HG03342 (cell line): ENCODE results near the gene PRDX2.

Experiments used
- ATAC-seq: cut with Tn5 transposase; IDR thresholded peaks from one replicate; pipeline ENCODE4 v1.9.1; 2021; ENCODE audit warnings: mild to moderate bottlenecking, moderate library complexity; ENCODE audit not compliant: unreplicated experiment

Gene PRDX2

GRCh38 chr19:12792853-12793289 is 8.7 kb downstream of the PRDX2 start:
- ATAC-seq, result no peak

- ATAC-seq, result no peak
Observed at GRCh38 chr19:12792051-12792852, 9.3 kb downstream of the PRDX2 start.

GRCh38 chr19:12791345-12792050 is 10.1 kb downstream of the PRDX2 start, which contains the start of gene JUNB:
JUNB (plus strand) TSS chr19:12791486; CDS start chr19:12791772, 286 bp downstream.
- peak; percentile 25 for ATAC-seq

- ATAC-seq, result no peak
Observed at GRCh38 chr19:12790628-12791344, 10.8 kb downstream of the PRDX2 start.

GRCh38 chr19:12789904-12790619 is 11.5 kb downstream of the PRDX2 start:
- ATAC-seq, result peak; percentile 35

DNA sequence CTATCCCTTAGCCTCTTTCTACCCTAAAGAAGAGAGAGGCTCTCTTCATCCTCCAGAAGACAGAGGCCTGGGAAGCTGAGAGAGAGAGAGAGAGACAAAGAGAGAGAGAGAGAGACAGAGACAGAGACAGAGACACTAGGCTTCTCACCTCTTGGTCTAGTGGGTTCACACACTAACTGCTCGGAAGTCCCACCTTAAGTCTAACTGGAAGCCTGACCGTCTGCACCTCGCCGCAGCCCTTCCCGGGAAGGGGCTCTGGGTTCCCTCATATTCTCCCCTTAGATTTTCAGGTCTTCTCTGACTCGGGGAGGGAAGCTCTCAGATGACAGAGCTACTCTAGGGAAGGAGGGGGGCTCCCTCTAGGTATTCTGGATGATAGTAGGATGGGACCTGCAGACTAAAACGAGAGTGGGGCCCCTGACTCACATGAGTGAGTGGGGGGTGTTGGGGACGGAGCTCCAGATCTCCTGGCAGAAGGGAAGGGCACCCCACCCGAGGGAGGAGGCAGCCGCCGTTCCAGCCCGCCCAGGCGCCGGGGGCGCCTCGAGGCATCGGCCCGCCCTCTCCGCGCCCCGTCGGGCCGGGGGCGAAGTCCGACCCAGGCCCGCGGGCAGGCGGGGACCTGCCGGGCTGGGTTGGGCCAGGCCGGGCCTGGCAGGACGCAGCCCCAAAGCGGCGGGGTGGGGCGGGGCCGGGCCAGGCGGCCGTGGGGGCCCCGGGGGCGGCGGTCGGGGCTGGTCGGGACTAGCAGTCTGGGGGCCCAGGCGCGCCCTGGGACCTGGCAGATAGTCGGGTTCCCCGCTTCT is 12.3 kb downstream of the PRDX2 start:
- no peak for ATAC-seq

DNA sequence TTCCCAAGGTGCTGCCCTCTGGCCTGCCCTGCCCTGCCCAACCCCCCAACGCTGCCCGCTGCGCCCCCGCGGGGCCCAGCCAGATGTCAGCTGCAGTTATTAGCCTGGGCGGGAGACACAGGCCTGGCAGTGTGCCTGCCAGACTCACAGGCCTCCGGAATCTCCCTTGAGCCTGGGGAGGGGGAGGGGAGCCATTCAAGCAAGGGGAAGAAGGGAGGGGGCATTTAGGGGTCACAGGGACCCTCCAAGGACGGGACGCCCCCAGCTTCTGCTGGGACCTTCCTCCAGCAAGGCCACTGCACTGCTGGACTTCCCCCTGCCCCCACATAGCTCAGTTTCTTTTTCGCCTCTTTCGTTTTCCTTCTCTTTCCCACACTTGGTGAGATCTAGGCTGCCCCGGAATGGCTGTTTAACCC is 12.9 kb downstream of the PRDX2 start:
- ATAC-seq, result no peak

DNA sequence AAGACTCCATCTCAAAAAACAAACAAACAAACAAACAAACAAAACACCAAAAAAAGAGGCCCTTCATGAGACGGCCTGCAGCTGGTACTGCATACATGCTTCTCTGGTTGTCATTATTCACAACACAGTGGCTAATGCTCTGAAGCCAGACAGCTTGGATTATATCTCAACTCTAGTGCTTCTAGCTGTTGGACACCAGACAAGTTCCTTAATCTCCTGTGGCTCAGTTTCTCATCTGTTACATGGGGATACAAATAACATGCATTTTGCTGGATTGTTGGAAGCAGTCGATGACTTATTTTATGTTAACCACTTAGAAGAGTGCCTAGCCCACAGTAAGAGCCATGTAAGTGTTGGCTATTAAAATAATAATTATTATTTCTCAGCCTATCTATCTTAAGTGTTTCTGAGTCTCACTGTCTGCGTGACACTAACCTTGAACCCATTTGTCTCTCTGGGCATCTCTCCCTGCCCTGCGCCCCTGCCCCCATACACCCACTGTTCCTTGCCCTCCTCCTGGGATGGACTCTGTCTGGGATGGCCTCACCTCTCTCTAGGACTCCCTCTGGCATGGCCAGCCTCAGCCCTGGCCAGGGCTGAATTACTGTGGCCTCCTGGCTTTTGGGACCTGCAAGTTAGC is 13.4 kb downstream of the PRDX2 start:
- ATAC-seq, result no peak

- ATAC-seq, result no peak
Observed at GRCh38 chr19:12787458-12787857, 14.1 kb downstream of the PRDX2 start.

DNA sequence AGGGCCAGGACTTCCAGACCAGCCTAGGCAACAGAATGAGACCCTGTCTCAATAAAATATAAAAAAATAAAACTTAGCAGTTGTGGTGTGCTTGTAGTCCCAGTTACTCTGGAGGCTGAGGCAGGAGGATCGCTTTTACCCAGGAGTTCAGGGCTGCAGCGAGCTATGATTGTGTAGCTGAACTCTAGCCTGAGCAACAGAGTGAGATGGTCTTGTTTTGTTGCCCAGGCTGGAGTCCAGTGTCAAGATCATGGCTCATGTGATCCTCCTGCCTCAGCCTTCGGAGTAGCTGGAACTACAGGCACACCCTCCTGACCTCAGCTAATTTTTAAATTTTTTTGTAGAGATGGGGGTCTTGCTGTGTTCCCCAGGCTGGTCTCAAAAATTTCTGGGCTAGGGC is 14.6 kb downstream of the PRDX2 start:
- ATAC-seq, result no peak

GRCh38 chr19:12786141-12786870 is 15.3 kb downstream of the PRDX2 start:
- no peak for ATAC-seq

DNA sequence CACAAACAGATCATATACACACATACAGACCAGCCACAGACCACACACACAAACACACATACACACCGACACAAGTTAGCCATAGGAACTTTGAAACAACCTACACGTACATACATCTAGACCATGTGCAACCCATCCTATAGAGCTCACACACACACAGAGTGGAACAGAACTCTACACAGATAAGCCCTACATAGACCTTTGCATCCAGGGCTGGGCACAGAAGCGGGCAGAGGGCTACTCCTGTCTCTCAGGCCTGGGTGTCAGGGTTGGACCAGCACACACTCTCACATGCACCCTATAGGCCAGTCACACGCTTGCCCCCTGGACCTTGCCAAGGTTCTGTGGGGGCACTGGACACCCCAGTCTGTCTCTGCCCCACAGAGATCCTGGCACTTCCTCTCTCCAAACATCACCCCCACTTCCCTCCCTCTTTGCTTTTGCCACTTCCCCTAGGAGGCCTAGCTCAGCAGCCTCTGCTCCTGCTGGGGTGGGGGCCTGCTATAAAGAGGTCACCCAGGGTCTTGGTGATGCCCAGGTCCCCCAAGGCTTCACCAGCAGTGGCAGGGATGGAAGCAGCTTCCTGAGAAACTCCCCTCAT is 16.1 kb downstream of the PRDX2 start:
- ATAC-seq, result no peak

DNA sequence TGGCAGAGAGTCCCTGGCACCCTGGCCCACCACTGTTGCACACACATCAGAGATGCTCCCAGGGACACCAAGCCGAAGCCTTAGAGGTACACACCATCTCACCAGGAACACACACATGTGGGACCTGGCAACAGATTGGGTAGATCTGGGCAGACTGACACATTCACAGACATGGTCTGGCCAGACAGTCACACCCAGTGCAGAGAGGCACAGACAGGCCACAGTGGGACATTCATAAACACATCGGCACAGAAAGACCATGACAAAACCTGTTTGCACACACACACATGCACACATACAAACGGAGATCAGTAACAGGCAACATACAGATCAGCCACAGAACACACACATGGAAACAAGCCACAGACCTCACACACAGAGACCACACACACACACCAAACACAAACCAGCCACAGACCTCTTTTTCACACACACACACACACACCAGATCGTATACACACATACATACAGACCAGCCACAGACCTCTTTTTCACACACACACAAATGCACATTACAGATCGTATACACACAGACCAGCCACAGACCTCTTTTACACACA is 16.6 kb downstream of the PRDX2 start:
- ATAC-seq, result no peak

DNA sequence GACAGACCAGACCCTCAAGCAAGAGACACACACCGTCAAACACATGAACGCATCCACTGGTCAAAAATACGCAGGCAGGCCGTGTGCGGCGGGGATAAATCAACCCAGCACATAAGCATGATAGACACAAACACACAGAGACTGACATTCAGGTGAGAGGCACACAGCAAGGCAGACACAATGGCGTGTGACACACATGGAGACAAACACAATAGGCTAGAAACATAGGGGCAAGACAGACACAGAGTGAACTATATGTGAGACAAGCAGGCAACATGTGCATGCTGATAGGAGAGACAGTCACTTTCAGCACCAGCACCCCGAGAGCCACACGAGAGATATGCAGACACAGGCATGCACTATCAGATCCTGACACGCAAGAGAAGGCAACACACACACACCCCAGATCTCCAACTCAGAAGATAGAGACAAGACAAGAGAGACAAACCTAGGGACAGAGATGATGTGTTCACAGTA is 17.2 kb downstream of the PRDX2 start:
- ATAC-seq, result no peak

DNA sequence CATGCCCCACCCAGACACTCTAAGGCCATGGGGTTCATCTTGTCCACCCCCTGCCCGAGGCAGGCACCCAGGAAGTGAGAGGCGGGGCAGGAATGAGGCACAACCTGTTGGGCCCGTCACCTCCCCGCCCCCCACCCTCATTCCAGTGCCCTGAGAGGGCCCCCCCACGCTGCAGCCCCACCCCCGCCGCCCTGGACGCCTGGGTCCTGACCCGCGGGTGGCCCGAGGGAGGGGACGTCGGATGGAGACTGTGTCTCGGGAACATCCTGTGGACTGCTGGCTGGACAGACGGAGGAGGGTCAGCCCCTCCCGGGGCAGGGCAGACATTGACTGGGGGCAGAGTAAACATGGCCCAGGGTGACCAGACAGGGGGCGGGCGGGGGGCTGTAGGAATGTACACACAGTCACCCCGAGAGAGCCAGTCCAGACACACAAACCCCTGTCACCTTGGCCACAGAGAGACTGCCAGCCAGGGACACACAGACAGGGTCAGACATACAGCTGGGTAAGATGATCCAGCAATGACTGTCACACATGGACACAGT is 17.7 kb downstream of the PRDX2 start:
- no peak for ATAC-seq

GRCh38 chr19:12783291-12783848 is 18.2 kb downstream of the PRDX2 start:
- ATAC-seq, result no peak
